ENCODE measurements around the gene TAX1BP3.

TAX1BP3 gene

GRCh38 chr17:3657874-3658783 lies 10.2 kb downstream of the TAX1BP3 start:
- DNase-seq: no peak

- DNase-seq: no peak
Measured at GRCh38 chr17:3657588-3657869, 10.8 kb downstream of the TAX1BP3 start.

GRCh38 chr17:3656755-3657587 lies 11.4 kb downstream of the TAX1BP3 start:
- DNase-seq: no peak

- no peak for DNase-seq
Measured at GRCh38 chr17:3656353-3656752, 12.0 kb downstream of the TAX1BP3 start.

GRCh38 chr17:3655766-3656165 lies 12.6 kb downstream of the TAX1BP3 start:
- no peak for DNase-seq

- no peak for DNase-seq
Measured at GRCh38 chr17:3647769-3648555, 20.4 kb downstream of the TAX1BP3 start.

GRCh38 chr17:3647251-3647650 lies 21.1 kb downstream of the TAX1BP3 start:
- DNase-seq: no peak

GRCh38 chr17:3645310-3645709 lies 23.1 kb downstream of the TAX1BP3 start:
- no peak for DNase-seq

GRCh38 chr17:3643889-3644349 lies 24.5 kb downstream of the TAX1BP3 start:
- no peak for DNase-seq

GRCh38 chr17:3641717-3642486 lies 26.5 kb downstream of the TAX1BP3 start:
- peak; percentile 42 for DNase-seq

GRCh38 chr17:3641014-3641413 lies 27.4 kb downstream of the TAX1BP3 start:
- no peak for DNase-seq

- DNase-seq: peak; percentile 92
Measured at GRCh38 chr17:3639981-3640596, 28.3 kb downstream of the TAX1BP3 start.

- no peak for DNase-seq
Measured at GRCh38 chr17:3636908-3637373, 31.4 kb downstream of the TAX1BP3 start.

GRCh38 chr17:3636154-3636907 lies 32.0 kb downstream of the TAX1BP3 start, which contains the start of the genes CTNS and SHPK:
TSS of gene CTNS (plus strand) at chr17:3636760. CDS start at chr17:3640207, 3,447 bp downstream.
TSS of gene SHPK (minus strand) at chr17:3636250. CDS start at chr17:3636219, 31 bp downstream.
- peak; percentile 68 for DNase-seq

GRCh38 chr17:3635474-3636153 lies 32.8 kb downstream of the TAX1BP3 start:
- DNase-seq: no peak

- DNase-seq: no peak
Measured at GRCh38 chr17:3632287-3632686, 36.1 kb downstream of the TAX1BP3 start.

- DNase-seq: no peak
Measured at GRCh38 chr17:3630781-3631180, 37.6 kb downstream of the TAX1BP3 start.

GRCh38 chr17:3627769-3628167 lies 40.6 kb downstream of the TAX1BP3 start:
- DNase-seq: no peak

- no peak for DNase-seq
Measured at GRCh38 chr17:3626831-3627768, 41.3 kb downstream of the TAX1BP3 start.

All from GF-D8 (cell line).